Pancreas (tissue), 10 donors: ENCODE measurements around the gene SNTG2. TPM values are rescaled to one million over a fixed set of nuclear protein-coding genes. Genes with fewer than 3 reads are reported as not detected.

Experiments
- ATAC-seq, 4 donors: fragments of 200-7000 bp; cut with Tn5 transposase; one replicate each; pipeline versions ENCODE4 v1.8.0 to v1.9.1; 2020; ENCODE audit warnings: mild to moderate bottlenecking in 4 of 4, moderate library complexity in 4 of 4
- DNase-seq, 6 donors: peaks; one replicate each; pipeline ENCODE4 v3.0.0-alpha.2; 2020
- FAIRE-seq: peaks from 2 replicates; lab custom pipeline; 2012; peaks lifted over from hg19 to GRCh38; lab: Jason Lieb, UNC
- H3K27ac ChIP-seq, 4 donors: fragments of 200-600 bp; sonication (generic); 1 replicate in 3 of 4; 2 replicates in 1 of 4; pipeline versions ENCODE4 v1.5.0 to v1.8.0; 2020
- H3K27me3 ChIP-seq, 4 donors: fragments of 200-600 bp; one replicate each; pipeline ENCODE4 v1.8.0; 2021
- H3K36me3 ChIP-seq, 3 donors: fragments of 200-600 bp; sonication (generic) in 1 of 3; one replicate each; pipeline versions ENCODE4 v1.5.0 to v1.8.0; 2020 to 2021
- H3K4me1 ChIP-seq, 3 donors: fragments of 200-600 bp; one replicate each; pipeline ENCODE4 v1.8.0; 2021
- H3K4me3 ChIP-seq, 4 donors: fragments of 200-600 bp; sonication (generic) in 2 of 4; one replicate each; pipeline versions ENCODE4 v1.5.0 to v1.8.0; 2020 to 2021
- H3K9me3 ChIP-seq, 4 donors: fragments of 200-600 bp; one replicate each; pipeline ENCODE4 v1.8.0; 2021
- CTCF ChIP-seq, 4 donors: fragments of 200-600 bp; sonication (generic) in 3 of 4; IDR thresholded peaks; one replicate each; pipeline versions ENCODE4 v1.5.0 to v1.8.0; 2021; ENCODE audit warnings: antibody characterized with exemption in 4 of 4
- WGBS, 2 donors: extraction: QIAGEN DNeasy Blood & Tissue Kit; methylation state at CpG; one replicate each; pipeline ENCODE4 v1.1.7; 2013; 5-methylcytosine and 5-hydroxymethylcytosine counted together
- intact Hi-C, 3 donors: fragments of 100-400 bp; cut with DNase I; formaldehyde crosslinking; loops; one replicate each; pipeline versions ENCODE4 v1.11.1 to v1.14.2; 2022
- polyA plus RNA-seq, 2 donors: library from polyadenylated mRNA; stranded (reverse); fragments of 200-250 nt; gene quantifications; one replicate each; pipeline ENCODE4 v1.2.3, GENCODE V29; 2013
- total RNA-seq, 6 donors: library from RNA; stranded (reverse); fragmentation: NEBNext Ultra II Directional in 4 of 6; extraction: Animal tissue kit (Norgen Biotek cat#: 25700) in 4 of 6; gene quantifications; one replicate each; pipeline versions ENCODE4 v1.2.1 to v1.2.4, GENCODE V29; 2021 to 2023
- donor health status: healthy with polysubstance abuse.
- donor health status: DM: no; HTN: no; CAD: no; lungs with moderate emphysema.
- donor health status: DM: no; HTN: no; CAD: no.
- donor health status: control.
- donor health status: control.
- donor health status: Bipolar disorder and iron deficiency.
- donor health status: DM: yes; HTN: yes; CAD: no.
- donor health status: DM: no; HTN: no; CAD: no.
- donor health status: DM: no; HTN: no; CAD: no.
- donor health status: DM: yes; HTN: yes; CAD: no.

Gene SNTG2
- total and polyA plus RNA-seq, 8 donors: 1.4 to 19.2 (median 4.6) TPM

- H3K27ac ChIP-seq: no peak overlapping the region
- H3K4me1 ChIP-seq: no peaks in the 10 kb centered on the region
- DNase-seq (no peak), FAIRE-seq (no peak), ATAC-seq (no peak)
- no peaks in the 10 kb centered on the region for H3K9me3 ChIP-seq
- H3K36me3 ChIP-seq: no peaks in the 10 kb centered on the region
- no peaks in the 10 kb centered on the region for H3K27me3 ChIP-seq
- 75 to 76% methylated on average over 16 of the region's 16 CpGs for WGBS, 2 donors
- H3K4me3 ChIP-seq: no peak overlapping the region
- no peak for TF ChIP-seq CTCF (IDR thresholded peaks at IDR 0.05)
- intact Hi-C loops: no loop called here
Measured at GRCh38 chr2:910698-911097, 40.0 kb upstream of the SNTG2 start.

- intact Hi-C loops: no loop called here
- no peak for DNase-seq
- H3K9me3 ChIP-seq: no peaks in the 10 kb centered on the region
- no peak overlapping the region for H3K27ac ChIP-seq
- H3K27me3 ChIP-seq: no peaks in the 10 kb centered on the region
- TF ChIP-seq CTCF (IDR thresholded peaks at IDR 0.05): no peak
- no peak for FAIRE-seq
- no peak overlapping the region for H3K4me3 ChIP-seq
- WGBS, 2 donors: 79 to 83% methylated on average over 14 of the region's 14 CpGs
- no peaks in the 10 kb centered on the region for H3K4me1 ChIP-seq
- ATAC-seq: no peak
- H3K36me3 ChIP-seq: no peaks in the 10 kb centered on the region
Measured at GRCh38 chr2:915979-916378, 34.7 kb upstream of the SNTG2 start.

GRCh38 chr2:916935-917334 is 33.7 kb upstream of the SNTG2 start:
- DNase-seq (no peak), FAIRE-seq (no peak), ATAC-seq (no peak)
- no peak for TF ChIP-seq CTCF (IDR thresholded peaks at IDR 0.05)
- intact Hi-C loops: no loop called here
- Histone ChIP-seq H3K27ac (no peak overlapping the region), H3K9me3 (no peaks in the 10 kb centered on the region), H3K36me3 (no peaks in the 10 kb centered on the region), H3K4me1 (no peaks in the 10 kb centered on the region), H3K27me3 (no peaks in the 10 kb centered on the region), H3K4me3 (no peak overlapping the region)
- WGBS, 2 donors: 87 to 90% methylated on average over 7 of the region's 7 CpGs

GRCh38 chr2:919672-920071 is 31.0 kb upstream of the SNTG2 start:
- Histone ChIP-seq H3K27ac (no peak overlapping the region), H3K4me3 (no peak overlapping the region), H3K9me3 (no peaks in the 10 kb centered on the region), H3K36me3 (no peaks in the 10 kb centered on the region), H3K27me3 (no peaks in the 10 kb centered on the region), H3K4me1 (no peaks in the 10 kb centered on the region)
- ATAC-seq (no peak), FAIRE-seq (no peak), DNase-seq (no peak)
- intact Hi-C loops: no loop called here
- no peak for TF ChIP-seq CTCF (IDR thresholded peaks at IDR 0.05)

GRCh38 chr2:920573-920972 is 30.1 kb upstream of the SNTG2 start:
- TF ChIP-seq CTCF (IDR thresholded peaks at IDR 0.05): no peak
- Histone ChIP-seq H3K4me1 (no peaks in the 10 kb centered on the region), H3K4me3 (no peak overlapping the region), H3K36me3 (no peaks in the 10 kb centered on the region), H3K9me3 (no peaks in the 10 kb centered on the region), H3K27me3 (no peaks in the 10 kb centered on the region), H3K27ac (no peak overlapping the region)
- FAIRE-seq (no peak), DNase-seq (no peak), ATAC-seq (no peak)
- intact Hi-C loops: no loop called here
- WGBS, 2 donors: 69 to 79% methylated on average over 11 of the region's 11 CpGs
